Peyer's patch (tissue), 4 donors: ENCODE measurements around the gene PPBP.

Experiments used
- POLR2A ChIP-seq, 2 donors: fragments of 450-650 bp; IDR thresholded peaks; one replicate each; pipeline ENCODE4 v1.5.1; 2017; ENCODE audit warnings: antibody characterized with exemption in 2 of 2, mild to moderate bottlenecking in 2 of 2, moderate library complexity in 2 of 2
- TF ChIP-seq, protein P1 (sequence below), 6 experiments: fragments of 450-650 bp in 4 of 6; fragments of 200-600 bp in 2 of 6; sonication (generic) in 1 of 6; IDR thresholded peaks; one replicate each; pipeline ENCODE4 v1.5.1; 2017 to 2019; ENCODE audit warnings: antibody characterized with exemption in 6 of 6, mild to moderate bottlenecking in 3 of 6, moderate library complexity in 1 of 6

DNA sequence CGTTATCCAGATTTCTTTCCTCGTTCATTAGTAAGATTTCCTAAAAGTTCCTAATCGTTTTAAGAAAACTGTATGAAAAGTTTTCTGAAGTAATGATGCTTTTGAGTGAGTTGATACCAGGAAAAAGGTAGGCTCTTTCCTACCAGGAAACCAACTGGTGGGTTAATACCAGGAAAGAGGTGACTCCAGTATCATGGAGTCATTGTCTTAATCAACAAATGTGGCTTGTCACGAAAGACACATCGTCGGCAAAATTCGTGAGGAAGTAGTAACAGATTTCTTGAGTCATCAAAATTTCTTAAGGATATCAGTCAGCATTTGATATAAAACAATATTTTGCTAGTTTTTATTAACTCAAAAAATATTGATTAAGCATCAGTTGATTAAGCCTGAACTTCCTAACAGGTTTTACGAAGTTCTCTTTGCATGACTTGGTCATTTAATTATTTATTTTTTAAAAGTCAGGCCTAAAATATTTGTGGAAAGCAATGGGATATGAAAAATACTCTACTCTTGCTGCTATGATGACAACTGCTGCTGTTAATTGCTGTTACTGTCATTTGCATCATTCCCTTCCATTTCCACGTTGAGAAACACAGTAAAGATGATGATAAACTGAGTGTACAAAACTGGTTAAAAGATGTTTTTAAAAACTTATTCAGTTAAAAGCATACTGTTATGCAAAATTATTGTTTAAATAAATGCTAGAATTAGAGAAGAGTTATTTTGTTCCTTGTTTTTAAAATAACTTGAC is 3.2 kb upstream of the PPBP start:
- TF ChIP-seq, protein P1, sequence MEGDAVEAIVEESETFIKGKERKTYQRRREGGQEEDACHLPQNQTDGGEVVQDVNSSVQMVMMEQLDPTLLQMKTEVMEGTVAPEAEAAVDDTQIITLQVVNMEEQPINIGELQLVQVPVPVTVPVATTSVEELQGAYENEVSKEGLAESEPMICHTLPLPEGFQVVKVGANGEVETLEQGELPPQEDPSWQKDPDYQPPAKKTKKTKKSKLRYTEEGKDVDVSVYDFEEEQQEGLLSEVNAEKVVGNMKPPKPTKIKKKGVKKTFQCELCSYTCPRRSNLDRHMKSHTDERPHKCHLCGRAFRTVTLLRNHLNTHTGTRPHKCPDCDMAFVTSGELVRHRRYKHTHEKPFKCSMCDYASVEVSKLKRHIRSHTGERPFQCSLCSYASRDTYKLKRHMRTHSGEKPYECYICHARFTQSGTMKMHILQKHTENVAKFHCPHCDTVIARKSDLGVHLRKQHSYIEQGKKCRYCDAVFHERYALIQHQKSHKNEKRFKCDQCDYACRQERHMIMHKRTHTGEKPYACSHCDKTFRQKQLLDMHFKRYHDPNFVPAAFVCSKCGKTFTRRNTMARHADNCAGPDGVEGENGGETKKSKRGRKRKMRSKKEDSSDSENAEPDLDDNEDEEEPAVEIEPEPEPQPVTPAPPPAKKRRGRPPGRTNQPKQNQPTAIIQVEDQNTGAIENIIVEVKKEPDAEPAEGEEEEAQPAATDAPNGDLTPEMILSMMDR (IDR thresholded peaks at IDR 0.05): no peak
- no peak for TF ChIP-seq POLR2A (IDR thresholded peaks at IDR 0.05)
